GM19043 (cell line): Measurements from ENCODE around the gene BRD2.

ENCODE experiments used
- ATAC-seq: cut with Tn5 transposase; IDR thresholded peaks from one replicate; pipeline ENCODE4 v1.9.1; 2021; ENCODE audit warnings: low read depth; ENCODE audit not compliant: unreplicated experiment

The BRD2 gene

DNA sequence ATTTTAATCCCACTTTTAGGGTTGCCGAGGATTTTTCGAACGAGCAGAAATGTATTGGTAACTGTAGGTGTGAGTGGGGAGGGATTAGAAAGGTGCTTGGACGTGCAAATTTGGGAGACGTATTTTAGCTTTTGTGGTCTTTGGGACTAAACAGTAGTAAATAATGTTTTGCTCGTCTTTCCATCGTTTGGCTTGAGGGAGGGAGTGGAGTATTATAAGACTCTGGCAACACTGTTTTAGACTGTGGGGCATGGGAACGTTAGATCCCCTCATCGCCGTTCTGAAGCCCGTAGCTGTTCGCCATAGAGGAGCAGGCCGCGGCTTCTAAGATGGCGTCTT is 2.8 kb downstream of the BRD2 start:
- ATAC-seq, result no peak

DNA sequence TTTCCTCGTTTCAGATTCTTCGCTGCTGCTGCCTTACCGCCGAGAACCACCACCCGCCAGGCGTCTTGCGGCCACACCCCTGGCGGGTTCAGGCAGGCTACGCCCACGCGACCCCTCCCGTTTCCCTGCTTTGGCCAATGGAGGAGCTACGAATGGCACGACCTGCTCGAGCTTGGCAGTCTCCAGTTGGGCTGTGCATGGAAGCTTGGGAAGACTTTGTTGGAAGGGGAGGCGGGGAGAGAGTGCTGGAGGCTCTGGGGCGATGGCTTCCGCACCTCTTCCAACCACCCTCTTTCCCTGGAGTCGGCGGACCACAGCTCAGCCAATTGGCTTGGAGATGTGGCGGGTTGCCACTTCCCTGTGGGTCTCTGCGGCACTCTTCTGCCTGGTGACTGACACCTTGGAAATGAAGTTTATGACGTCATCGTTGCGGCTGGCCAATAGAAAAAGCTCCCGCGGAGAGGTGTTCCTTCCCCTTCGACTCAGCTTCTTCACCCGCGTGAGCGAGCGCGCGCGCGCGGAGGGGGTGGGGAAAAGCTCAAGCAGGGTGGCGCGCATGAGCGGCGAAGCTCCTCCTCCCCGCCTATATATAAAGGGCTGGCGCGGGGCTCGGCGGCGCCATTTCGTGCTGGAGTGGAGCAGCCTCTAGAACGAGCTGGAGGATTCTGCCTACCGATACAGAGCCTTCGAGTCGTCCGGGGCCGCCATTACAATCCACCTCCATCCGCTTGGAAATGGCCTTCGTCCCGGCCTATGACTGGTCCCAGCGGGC is 3.4 kb downstream of the BRD2 start:
- peak; percentile 46 for ATAC-seq

DNA sequence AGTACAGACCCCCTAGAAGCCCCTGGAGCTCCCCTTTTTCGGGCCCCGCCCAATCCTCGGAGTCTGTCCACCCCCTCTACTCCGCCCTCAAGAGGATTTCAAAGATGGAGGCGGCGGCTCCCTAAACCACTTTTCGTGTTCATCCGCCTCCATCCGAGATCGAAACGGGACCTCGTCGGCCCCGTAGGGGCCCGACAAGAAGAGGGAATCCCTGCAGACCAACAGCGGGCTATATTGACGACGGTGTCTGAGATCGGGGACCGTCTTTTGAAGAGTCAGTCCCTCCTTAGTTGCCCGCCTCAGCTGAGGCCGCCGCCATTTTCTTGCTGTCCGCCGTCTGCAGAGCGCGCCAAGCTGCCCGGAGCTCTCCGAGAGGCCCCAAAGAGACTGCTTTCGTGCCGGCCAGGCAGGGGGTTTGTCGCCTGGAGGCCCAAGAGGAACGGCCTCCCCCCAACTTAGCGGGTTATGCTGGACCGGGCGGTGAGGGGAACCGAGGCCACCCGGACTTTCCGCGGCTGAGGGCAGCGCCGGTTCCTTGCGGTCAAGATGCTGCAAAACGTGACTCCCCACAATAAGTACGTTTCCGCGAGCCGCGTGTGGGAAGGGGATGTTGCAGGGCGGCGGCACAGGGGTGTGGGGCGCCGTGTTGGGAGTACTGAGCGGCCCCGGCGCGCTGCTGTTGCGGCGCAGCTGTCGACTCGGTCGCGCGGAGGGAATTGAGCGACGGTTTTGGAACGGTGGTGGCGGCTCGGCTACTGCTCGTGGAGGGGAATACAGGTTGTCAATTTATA is 4.2 kb downstream of the BRD2 start:
- peak; percentile 14 for ATAC-seq

DNA sequence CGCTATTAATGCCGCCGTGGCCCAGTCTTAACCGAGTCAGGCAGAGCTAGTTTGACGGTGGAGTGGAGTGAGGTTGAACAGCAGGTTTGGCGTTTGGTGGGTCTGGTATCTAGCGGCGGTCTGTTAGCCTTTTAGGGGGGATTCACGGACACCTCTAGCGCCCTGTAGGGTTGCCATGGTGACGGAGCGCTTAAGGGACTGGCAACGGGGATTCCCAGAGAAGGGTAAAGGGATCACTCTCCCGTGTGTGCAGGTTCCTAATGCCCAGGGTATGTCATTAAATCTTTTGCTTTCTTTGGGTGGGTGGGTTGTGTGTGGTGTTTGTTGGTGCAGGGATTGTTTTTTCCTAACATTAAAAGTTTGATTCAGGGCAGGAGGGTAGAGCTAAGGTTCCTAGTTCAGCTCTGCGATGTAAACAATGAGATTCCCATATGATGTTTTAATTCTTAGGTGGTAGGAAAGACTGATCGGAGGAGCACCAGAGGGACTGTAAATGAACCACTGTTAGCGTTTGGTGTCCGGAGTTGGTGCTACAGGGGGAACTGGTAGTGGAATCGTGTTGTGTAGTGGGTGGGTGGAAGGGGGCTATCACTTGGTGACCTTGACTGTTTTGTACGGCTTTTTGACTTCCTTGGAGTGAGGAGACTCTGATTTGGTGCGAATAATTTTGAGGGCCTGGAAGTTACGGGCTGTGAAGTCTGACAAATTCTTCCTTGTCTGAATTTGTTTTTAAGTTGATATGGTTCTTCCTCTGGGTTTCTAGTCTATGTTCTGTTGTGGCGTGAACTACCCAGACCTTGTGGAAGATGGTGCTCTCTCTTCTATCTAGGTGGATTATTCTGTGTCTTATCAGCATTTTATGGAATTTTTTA is 5.0 kb downstream of the BRD2 start:
- no peak for ATAC-seq

DNA sequence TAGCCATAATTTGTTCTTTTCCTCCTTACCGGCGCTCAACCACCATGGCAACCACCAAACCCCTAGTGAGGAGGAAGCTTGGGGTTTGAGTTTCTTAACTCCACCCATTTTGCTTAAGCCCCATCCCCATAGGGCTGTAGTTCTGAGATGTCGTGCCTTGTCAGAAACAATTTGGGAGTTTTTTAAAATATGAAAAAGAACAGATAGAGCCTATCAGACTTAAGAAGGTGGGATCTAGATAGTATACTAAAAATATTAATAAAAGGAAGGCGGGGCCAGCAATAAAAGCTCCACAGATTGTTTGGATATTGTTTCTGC is 5.6 kb downstream of the BRD2 start:
- no peak for ATAC-seq

DNA sequence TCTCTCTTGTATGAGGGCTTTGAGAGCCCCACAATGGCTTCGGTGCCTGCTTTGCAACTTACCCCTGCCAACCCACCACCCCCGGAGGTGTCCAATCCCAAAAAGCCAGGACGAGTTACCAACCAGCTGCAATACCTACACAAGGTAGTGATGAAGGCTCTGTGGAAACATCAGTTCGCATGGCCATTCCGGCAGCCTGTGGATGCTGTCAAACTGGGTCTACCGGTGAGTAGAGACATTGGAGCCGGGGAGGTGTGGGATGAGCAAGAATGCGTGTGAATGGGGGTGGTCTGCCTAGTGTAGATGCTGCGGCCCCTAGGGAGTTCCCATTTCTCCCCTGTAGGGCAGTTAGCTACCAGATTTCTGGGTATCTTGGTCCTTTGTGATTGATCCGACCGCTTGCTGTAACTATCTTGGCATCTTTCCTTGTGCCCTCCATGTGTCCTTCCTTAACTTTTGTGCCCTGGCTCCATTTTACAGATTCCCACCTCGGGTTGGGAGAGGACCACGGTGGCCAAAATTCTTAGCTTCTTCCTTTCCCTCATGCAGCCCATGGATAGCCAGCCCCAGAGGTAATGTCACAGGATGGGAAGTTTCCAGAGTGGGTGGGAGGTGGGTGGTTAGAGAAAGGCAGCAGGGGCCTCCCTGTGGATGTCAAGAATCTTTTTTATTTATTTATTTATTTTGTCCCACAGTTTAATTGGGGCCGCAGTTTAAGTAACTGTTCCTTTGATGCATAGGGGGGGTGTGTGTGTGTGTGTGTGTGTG is 6.3 kb downstream of the BRD2 start:
- ATAC-seq, result no peak

DNA sequence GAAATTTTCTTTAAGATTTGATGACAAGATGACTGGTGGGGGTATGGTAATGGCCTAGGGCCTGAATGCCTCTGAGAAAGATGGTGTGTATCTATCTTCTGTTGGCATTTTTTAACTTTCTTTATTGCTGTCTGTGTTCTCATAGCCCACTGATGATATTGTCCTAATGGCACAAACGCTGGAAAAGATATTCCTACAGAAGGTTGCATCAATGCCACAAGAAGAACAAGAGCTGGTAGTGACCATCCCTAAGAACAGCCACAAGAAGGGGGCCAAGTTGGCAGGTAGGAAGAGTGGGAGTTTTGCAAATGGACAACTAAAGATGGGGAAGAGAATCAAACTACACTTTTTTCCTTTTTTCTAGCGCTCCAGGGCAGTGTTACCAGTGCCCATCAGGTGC is 7.5 kb downstream of the BRD2 start:
- no peak for ATAC-seq

DNA sequence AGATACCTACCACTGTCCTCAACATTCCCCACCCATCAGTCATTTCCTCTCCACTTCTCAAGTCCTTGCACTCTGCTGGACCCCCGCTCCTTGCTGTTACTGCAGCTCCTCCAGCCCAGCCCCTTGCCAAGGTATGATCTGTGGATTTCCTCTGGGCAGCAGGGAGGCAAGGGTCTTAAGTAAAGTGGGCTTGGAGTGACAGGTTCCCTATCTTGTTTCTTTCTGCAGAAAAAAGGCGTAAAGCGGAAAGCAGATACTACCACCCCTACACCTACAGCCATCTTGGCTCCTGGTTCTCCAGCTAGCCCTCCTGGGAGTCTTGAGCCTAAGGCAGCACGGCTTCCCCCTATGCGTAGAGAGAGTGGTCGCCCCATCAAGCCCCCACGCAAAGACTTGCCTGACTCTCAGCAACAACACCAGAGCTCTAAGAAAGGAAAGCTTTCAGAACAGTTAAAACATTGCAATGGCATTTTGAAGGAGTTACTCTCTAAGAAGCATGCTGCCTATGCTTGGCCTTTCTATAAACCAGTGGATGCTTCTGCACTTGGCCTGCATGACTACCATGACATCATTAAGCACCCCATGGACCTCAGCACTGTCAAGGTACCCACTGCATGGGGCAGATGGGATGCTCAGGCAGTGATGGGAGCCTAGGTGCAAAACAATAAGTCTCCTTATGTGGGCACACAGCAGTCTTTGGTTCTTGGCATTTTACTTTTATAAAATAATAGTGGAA is 8.1 kb downstream of the BRD2 start:
- no peak for ATAC-seq

DNA sequence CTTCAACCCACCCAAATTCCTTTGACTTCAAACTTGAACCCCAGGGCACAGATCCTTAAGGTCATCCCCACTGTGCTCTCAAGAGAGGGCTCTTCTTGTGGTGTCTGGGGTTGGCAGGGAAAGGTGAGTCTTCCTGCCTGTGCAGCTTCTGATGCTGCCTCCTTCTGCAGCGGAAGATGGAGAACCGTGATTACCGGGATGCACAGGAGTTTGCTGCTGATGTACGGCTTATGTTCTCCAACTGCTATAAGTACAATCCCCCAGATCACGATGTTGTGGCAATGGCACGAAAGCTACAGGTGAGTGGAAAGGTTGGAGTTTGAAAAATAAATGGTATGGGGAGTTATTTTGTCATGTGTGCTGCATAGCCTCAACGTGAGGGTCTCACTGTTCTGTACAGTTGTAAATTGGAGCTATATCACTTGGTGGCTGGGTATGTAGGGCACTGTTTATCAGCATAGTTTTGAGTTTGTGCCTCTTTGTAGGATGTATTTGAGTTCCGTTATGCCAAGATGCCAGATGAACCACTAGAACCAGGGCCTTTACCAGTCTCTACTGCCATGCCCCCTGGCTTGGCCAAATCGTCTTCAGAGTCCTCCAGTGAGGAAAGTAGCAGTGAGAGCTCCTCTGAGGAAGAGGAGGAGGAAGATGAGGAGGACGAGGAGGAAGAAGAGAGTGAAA is 9.0 kb downstream of the BRD2 start:
- ATAC-seq, result no peak

DNA sequence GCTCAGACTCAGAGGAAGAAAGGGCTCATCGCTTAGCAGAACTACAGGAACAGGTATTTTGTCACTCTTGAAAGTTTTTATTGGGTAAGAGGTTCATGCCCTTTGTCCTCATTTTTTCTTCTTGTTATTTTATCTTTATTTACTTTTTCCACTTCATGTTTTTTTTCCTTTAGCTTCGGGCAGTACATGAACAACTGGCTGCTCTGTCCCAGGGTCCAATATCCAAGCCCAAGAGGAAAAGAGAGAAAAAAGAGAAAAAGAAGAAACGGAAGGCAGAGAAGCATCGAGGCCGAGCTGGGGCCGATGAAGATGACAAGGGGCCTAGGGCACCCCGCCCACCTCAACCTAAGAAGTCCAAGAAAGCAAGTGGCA is 9.5 kb downstream of the BRD2 start:
- ATAC-seq, result no peak

DNA sequence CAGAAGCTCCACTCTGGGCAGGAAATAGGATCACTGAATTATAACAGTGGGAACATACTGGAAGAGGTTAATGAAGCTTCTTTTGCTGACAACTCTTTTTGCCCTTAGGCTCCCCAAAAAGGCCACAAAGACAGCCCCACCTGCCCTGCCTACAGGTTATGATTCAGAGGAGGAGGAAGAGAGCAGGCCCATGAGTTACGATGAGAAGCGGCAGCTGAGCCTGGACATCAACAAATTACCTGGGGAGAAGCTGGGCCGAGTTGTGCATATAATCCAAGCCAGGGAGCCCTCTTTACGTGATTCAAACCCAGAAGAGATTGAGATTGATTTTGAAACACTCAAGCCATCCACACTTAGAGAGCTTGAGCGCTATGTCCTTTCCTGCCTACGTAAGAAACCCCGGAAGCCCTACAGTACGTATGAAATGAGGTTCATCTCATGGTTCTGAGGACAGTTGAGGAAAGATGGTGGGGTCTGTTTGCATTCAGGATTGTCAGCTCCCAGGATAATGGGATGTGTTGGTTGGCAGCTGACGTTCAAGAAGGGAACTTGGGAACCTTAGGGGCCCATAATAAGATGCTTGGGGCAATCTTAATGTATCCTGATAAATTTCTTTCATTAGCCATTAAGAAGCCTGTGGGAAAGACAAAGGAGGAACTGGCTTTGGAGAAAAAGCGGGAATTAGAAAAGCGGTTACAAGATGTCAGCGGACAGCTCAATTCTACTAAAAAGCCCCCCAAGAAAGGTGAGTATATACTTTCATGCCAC is 11.5 kb downstream of the BRD2 start:
- no peak for ATAC-seq

DNA sequence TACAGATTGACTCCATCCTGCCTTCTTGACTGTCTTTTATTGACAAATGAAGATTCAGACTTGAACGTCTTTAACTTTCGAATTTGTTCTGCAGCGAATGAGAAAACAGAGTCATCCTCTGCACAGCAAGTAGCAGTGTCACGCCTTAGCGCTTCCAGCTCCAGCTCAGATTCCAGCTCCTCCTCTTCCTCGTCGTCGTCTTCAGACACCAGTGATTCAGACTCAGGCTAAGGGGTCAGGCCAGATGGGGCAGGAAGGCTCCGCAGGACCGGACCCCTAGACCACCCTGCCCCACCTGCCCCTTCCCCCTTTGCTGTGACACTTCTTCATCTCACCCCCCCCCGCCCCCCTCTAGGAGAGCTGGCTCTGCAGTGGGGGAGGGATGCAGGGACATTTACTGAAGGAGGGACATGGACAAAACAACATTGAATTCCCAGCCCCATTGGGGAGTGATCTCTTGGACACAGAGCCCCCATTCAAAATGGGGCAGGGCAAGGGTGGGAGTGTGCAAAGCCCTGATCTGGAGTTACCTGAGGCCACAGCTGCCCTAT is 12.2 kb downstream of the BRD2 start:
- ATAC-seq, result no peak

DNA sequence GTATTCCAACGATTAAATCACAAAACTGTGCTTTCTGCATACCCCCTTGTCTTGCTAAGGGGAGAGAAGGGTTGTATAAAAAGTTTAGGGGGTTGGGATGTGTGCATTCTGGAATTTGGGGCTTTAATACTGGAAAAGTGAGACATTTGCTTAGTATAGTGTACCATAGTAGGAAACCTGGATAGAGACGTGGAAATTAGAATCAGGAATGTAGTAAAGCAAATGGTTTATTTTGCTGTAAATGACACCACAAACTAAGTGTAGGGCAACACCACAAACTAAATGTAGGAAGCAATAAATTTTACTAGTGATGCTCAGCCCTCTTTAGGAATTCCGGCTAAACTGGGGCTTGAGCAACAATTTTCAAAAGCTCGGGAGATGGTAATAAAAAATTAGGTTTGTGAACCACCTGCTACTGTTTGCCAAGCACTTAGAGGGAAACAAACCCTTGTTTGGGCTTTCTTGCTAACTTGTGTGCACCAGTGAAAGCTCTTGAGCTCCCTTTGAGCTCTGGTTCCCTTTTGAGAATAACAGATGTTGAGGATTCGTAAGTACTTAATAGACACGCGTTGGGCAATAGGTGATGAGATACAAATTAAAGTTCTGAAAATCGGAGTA is 13.8 kb downstream of the BRD2 start:
- ATAC-seq, result no peak

DNA sequence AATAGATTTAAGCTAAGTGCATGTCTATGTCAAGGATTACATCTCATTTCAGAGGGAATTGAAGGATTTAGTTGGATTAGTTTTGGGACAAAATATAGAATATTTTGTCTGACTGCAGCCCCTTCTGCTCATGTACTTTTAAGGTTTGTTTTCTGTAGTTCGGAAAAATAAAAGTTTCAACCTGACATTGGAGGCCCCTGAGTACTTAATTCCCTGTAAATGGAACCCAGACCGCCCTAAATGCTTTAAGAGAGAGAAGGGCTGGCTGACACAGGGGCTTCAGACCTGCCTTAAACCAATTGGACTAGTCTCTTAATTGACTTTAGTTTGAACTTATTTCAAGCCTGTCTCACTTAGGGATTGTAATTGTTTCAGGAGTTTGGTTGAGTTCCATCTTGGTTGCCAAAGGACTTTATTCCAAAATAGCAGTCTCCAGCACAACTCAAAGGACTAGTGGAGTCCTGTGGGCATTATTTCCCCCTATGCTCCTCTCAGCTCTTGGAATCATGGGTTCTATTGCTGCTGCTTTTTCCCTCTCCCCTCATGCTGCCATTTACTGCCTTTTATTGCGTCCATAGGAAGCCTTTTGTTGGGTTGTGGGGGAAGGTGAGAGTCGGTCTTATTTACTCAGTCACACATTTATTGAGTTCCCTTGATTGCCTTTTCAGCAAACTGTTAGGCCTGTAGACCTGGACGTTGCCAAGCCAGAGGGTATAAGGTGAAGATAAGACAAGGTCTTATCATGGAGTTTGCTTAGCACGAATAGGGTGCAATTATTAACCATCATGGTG is 14.5 kb downstream of the BRD2 start:
- ATAC-seq, result no peak

DNA sequence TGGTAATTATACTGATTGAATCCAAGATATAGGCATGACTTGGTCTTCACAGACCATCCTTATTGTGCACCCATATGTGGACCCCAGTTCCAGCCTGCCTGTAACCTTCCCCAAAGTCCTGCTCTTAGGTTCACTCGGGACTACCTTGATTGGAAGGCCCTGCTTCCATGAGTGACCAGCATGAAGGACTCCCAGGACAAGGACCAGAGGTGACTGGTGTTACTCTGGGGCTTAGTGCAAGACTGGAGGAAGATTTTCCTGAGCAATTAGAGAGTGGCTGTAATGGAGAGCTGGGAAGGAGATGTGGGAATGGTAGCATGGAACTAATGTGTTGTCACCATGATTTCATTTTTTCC is 15.1 kb downstream of the BRD2 start:
- no peak for ATAC-seq

DNA sequence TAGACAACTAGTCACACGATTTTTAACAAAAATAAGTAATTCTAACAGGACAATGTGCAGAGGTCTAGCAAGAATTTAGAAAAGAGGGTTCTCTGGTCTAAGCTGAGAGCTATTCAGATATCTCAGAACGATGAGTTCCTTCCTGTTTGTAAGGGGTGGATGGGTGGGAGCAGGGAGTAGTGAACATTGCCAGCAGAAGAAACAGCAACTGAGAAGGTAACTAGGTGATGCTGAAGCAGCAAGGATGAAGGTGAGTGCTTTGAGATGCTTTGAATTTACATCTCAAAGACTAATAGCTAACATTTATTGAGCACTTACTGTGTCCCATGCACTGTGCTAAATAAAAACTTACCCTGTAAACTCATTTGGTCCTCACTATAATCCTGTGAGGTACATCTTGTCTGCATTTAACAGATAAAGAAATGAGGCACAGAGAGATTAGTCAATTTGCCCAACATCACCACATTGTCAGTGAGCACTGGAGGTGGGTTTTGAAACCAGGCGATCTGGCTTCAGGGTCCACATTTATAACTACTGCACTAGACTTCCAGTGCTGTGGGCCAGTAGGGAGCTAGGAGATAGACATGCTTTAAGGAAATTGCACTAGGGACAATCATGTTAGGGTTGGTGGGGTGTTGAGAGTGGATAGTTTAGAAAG is 15.7 kb downstream of the BRD2 start:
- ATAC-seq, result no peak
